Muscle of back (tissue), 11 donors: ENCODE data around the gene SORCS2. TPM values are rescaled to one million over a fixed set of nuclear protein-coding genes. Genes with fewer than 3 reads are reported as not detected.

Experiments
- DNase-seq, 3 donors: peaks; one replicate each; pipeline versions ENCODE4 v3.0.0 to v3.0.0-alpha.2; 2013
- polyA plus RNA-seq, 10 donors: library from polyadenylated mRNA; unstranded; fragments of 120-200 nt; gene quantifications; one replicate each; pipeline ENCODE4 v1.2.1, GENCODE V29; 2013; ENCODE audit not compliant: insufficient read length in 10 of 10

The SORCS2 gene
- polyA plus RNA-seq, 10 donors: 6.5 to 21.0 (median 10.8) TPM

- DNase-seq: no peak
Measured at GRCh38 chr4:7771541-7772507, 579.5 kb downstream of the SORCS2 start.

GRCh38 chr4:7772711-7773385, 580.5 kb downstream of the SORCS2 start:
- peak in 2 of 3 donors; percentile 37 to 78 for DNase-seq

GRCh38 chr4:7773401-7774180, 581.3 kb downstream of the SORCS2 start:
- no peak for DNase-seq

GRCh38 chr4:7774301-7775294, 582.3 kb downstream of the SORCS2 start:
- no peak for DNase-seq

- DNase-seq: no peak
Measured at GRCh38 chr4:7775396-7775795, 583.1 kb downstream of the SORCS2 start.

GRCh38 chr4:7777017-7777710, 584.8 kb downstream of the SORCS2 start:
- DNase-seq: no peak

GRCh38 chr4:7777871-7778509, 585.7 kb downstream of the SORCS2 start:
- DNase-seq: no peak

- DNase-seq: no peak
Measured at GRCh38 chr4:7778510-7779431, 586.4 kb downstream of the SORCS2 start.

- peak; percentile 68 to 93 (median 77) for DNase-seq
Measured at GRCh38 chr4:7779432-7779768, 587.1 kb downstream of the SORCS2 start.

GRCh38 chr4:7780751-7781348, 588.5 kb downstream of the SORCS2 start:
- DNase-seq: peak in 1 of 3 donors; percentile 72

- peak in 1 of 3 donors; percentile 45 for DNase-seq
Measured at GRCh38 chr4:7781366-7781765, 589.0 kb downstream of the SORCS2 start.

- DNase-seq: no peak
Measured at GRCh38 chr4:7781993-7782392, 589.7 kb downstream of the SORCS2 start.

GRCh38 chr4:7782783-7783182, 590.4 kb downstream of the SORCS2 start:
- DNase-seq: no peak

- no peak for DNase-seq
Measured at GRCh38 chr4:7783541-7783940, 591.2 kb downstream of the SORCS2 start.

- DNase-seq: no peak
Measured at GRCh38 chr4:7784131-7784870, 592.0 kb downstream of the SORCS2 start.

GRCh38 chr4:7785017-7785416, 592.7 kb downstream of the SORCS2 start:
- DNase-seq: no peak

- no peak for DNase-seq
Measured at GRCh38 chr4:7786040-7786439, 593.7 kb downstream of the SORCS2 start.
